ENCODE results near the gene KIF17. TPM values are rescaled to one million over a fixed set of nuclear protein-coding genes. Genes with fewer than 3 reads are reported as not detected.
A peak's percentile ranks its signal among the peaks of the same experiment; 100 is the strongest.

The KIF17 gene
- total RNA-seq, 1 donor from 2014 or later, result 2.5 TPM

DNA sequence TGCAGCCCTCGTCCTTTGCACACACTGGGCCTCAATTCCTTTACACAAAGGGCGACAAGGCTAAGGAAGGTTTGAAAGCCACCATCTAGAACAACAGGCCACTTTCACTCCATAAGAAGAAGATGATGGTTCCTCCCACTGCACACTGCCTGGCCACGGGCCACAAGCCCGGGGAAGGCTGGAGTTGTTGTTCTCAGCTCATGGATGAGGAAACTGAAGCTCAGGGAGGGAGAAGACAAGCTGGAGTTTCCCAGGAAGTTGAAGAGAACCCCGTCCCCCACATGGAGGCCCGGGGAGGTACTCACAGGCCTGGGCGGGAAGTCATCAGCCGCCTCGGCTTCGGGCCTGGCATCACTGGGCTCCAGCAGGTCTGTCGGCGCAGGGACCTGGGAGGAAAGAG, 32.1 kb downstream of the KIF17 start:
- H3K4me3 ChIP-seq, result no peak overlapping the region
- intact Hi-C loops (cut with DNase I), result no loop called here
- H3K4me1 ChIP-seq, result no peaks in the 10 kb centered on the region
- H3K27me3 ChIP-seq, result no peaks in the 10 kb centered on the region
- no peak for DNase-seq (ENCODE audit: extremely low spot score in 2 of 2)
- H3K27ac ChIP-seq, result peak overlapping the region; percentile 35
- H3K36me3 ChIP-seq, result no peaks in the 10 kb centered on the region
- TF ChIP-seq POLR2A (IDR thresholded peaks at IDR 0.05) (no peak), POLR2AphosphoS5 (IDR thresholded peaks at IDR 0.05; ENCODE audit: insufficient read depth in 1 of 2, low read depth in 1 of 2) (no peak), CTCF (IDR thresholded peaks at IDR 0.05) (no peak)
- no peaks in the 10 kb centered on the region for H3K9me3 ChIP-seq

DNA sequence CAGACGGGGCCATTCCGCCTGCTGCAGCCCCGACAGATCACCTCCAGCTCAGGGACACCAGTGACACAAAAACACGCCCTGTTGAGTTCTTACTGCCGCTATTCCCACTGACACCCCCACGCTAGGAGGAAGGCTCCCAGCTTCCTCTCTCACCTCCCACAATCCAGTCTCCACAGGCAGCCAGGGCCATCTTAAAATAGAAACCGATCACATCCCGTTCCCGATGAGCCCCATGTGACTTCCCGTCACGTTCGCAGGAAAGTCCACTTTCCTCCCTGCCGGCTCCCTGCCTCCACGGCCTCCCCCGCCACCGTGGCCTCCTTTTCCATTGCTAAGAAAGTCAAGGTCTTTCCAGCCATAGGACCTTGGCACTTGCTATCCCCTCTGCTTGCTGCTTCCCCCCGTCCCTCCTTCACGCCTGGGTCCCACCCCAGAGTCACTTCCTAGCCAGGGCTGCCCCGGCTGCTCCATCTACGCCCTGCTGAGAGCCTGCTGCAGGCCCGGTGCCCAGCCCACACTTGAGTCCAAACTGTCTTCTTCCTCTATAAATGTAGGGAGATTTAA, 32.6 kb downstream of the KIF17 start:
- Histone ChIP-seq H3K4me3 (peak overlapping the region; percentile 8 to 25), H3K36me3 (no peaks in the 10 kb centered on the region), H3K9me3 (no peaks in the 10 kb centered on the region), H3K27me3 (no peaks in the 10 kb centered on the region), H3K27ac (peak overlapping the region; percentile 35), H3K4me1 (no peaks in the 10 kb centered on the region)
- no peak for DNase-seq (ENCODE audit: extremely low spot score in 2 of 2)
- TF ChIP-seq POLR2AphosphoS5 (IDR thresholded peaks at IDR 0.05; ENCODE audit: insufficient read depth in 1 of 2, low read depth in 1 of 2) (peak; percentile 51 to 52), CTCF (IDR thresholded peaks at IDR 0.05) (no peak)
- intact Hi-C loops (cut with DNase I), result no loop called here

DNA sequence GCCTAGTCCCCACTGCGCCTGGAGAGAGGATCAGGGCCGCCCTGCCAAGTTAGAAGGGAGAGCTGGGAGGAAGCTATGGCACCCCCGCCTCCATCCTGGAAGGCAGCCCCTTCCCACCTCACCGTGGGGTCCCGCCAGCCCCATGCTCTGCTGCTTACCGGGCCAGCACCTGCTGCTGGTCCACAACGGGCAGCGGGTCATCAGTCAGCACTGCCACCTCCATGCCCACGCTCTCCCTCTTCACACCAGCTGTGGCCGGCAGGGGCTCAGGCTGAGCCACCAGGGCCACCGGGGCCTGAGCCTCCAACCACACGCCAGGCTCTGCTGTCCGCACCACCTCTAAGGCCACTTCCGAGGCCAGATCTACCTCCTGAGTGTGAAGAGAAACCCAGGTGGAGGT, 33.2 kb downstream of the KIF17 start:
- Histone ChIP-seq H3K9me3 (no peaks in the 10 kb centered on the region), H3K4me1 (no peaks in the 10 kb centered on the region), H3K27me3 (no peaks in the 10 kb centered on the region), H3K36me3 (no peaks in the 10 kb centered on the region), H3K27ac (peak overlapping the region; percentile 35), H3K4me3 (peak overlapping the region; percentile 8 to 25)
- intact Hi-C loops (cut with DNase I), result no loop called here
- DNase-seq (ENCODE audit: extremely low spot score in 2 of 2), result no peak
- TF ChIP-seq CTCF (IDR thresholded peaks at IDR 0.05), result no peak
- TF ChIP-seq POLR2A (IDR thresholded peaks at IDR 0.05), result no peak
- no peak for TF ChIP-seq POLR2AphosphoS5 (IDR thresholded peaks at IDR 0.05; ENCODE audit: insufficient read depth in 1 of 2, low read depth in 1 of 2)

DNA sequence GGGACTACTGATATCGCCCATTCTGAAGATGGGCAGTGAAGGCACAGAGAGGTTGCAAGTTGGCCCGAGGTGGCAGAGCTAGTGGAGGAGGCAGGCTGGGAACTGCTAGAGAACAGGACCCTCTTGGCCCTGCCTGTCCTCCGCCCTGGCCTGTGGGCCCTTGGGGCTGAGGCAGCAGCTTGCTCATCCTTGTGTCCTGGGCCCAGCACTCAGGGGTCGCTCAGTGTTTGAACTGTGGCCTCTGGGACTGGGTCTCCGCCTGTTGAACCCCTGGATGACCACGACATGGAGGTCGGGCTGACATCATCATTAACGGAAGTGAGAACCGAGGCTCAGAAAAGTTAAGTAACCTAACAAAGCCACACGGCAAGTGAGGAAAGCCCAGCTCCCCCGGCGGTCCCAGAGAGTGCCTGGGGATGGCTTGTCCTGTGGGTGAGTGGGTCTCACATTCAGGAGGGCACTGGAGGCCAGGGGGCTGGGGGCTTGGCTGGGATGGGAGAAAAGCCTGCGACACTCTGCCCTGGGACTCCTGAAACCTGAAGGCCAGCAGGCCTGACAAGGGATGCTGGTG, 33.7 kb downstream of the KIF17 start:
- intact Hi-C loops (cut with DNase I), result no loop called here
- H3K9me3 ChIP-seq, result no peaks in the 10 kb centered on the region
- no peak for DNase-seq (ENCODE audit: extremely low spot score in 2 of 2)
- H3K4me1 ChIP-seq, result no peaks in the 10 kb centered on the region
- no peak for TF ChIP-seq CTCF (IDR thresholded peaks at IDR 0.05)
- TF ChIP-seq POLR2A (IDR thresholded peaks at IDR 0.05), result no peak
- no peak for TF ChIP-seq POLR2AphosphoS5 (IDR thresholded peaks at IDR 0.05; ENCODE audit: insufficient read depth in 1 of 2, low read depth in 1 of 2)
- peak overlapping the region; percentile 8 to 25 for H3K4me3 ChIP-seq
- H3K36me3 ChIP-seq, result no peaks in the 10 kb centered on the region
- peak overlapping the region; percentile 35 for H3K27ac ChIP-seq
- no peaks in the 10 kb centered on the region for H3K27me3 ChIP-seq

DNA sequence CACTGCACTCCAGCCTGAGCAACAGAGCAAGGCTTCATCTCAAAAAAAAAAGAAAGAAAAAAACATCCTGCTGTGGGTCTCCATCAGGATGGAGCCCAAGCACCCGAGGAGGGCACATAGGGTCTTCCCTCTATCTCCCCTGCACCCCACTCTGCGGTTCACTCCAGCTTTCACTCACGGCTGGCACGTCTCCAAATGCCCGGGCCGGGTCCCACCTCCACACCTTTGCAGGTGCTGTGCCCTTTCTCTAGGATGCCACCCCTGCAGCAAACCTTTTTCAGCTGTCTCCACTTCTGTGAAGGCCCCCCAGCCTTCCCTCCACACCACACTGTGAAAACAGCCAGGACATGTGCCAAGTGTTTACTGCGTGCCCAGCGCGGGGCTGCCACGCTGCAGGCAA, 34.2 kb downstream of the KIF17 start:
- no peaks in the 10 kb centered on the region for H3K36me3 ChIP-seq
- TF ChIP-seq POLR2AphosphoS5 (IDR thresholded peaks at IDR 0.05; ENCODE audit: insufficient read depth in 1 of 2, low read depth in 1 of 2) (no peak), CTCF (IDR thresholded peaks at IDR 0.05) (no peak), POLR2A (IDR thresholded peaks at IDR 0.05) (no peak)
- no peaks in the 10 kb centered on the region for H3K27me3 ChIP-seq
- no peak overlapping the region for H3K4me3 ChIP-seq
- no peaks in the 10 kb centered on the region for H3K4me1 ChIP-seq
- H3K9me3 ChIP-seq, result no peaks in the 10 kb centered on the region
- intact Hi-C loops (cut with DNase I), result no loop called here
- no peak overlapping the region for H3K27ac ChIP-seq
- no peak for DNase-seq (ENCODE audit: extremely low spot score in 2 of 2)
